Activated CD4-positive, alpha-beta T cell treated with anti-CD3 and anti-CD28 coated beads for 4 hours (primary cell): ENCODE results near the gene TTC28.
"Not testable (repeated sequence)": the region's sequence is repeated elsewhere in the genome, so short reads cannot be mapped to it uniquely, and the experiment has no call there.

ENCODE experiments used
- DNase-seq, 2 donors: peaks; one replicate each; pipeline ENCODE4 v3.0.0-alpha.2; 2020

Gene TTC28

DNA sequence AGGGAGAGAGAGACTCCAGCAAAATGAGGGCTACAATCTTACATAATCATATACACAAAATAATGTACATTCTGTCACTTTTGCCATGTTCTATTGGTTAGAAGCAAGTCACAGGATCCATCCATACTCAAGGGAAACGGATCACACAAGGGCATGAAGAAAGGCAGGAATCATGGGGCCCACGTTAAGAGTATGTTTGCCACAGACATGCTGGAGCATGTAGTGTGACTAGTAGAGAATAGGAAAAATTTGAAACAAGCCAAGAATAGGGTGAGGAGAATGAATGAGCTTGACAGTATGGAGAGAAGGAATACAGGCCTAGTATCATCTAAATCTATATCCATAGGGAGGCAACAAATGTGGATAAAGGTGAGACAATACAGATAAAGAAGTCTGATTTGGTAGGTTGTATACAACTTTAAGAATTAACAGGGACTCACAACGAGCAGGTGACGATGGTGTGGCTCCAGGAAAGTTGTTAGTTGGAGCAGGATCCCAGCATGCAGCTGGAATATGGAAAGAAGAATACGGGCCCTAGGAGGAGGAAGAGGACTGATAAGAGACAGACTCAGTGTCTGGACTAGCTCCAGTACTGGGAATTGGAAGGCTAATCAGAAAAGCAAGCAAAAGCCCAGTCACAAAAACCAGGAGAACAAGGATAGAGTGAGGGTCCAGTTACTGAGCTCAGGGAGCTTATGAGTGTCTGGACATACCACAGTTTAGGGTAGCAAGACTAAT is 458.8 kb downstream of the TTC28 start:
- no peak for DNase-seq

DNA sequence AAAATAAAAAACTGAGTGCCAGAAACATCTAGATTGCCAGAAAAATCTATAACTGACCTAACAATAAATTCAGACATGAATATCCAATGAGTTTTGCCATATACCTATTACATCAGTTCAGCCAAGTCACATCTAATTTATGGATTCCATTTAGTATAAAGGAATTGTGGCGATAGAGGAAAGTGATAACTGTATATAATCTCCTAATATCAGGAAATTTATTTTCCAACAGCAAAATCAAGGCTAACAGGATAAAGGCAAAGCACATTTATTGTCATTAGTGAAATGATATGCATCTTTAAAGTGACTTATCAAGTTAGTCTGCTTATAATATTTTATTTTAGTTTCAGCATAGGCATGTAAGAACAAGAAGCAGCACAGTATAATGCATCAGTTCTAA is 462.4 kb downstream of the TTC28 start:
- no peak for DNase-seq

GRCh38 chr22:28214750-28215149 is 464.9 kb downstream of the TTC28 start:
- DNase-seq = not testable (repeated sequence)

- not testable (repeated sequence) for DNase-seq
These were observed 470.2 kb downstream of the TTC28 start for GRCh38 chr22:28209457-28209856.

- no peak for DNase-seq
These were observed 470.9 kb downstream of the TTC28 start for GRCh38 chr22:28208787-28209186.

DNA sequence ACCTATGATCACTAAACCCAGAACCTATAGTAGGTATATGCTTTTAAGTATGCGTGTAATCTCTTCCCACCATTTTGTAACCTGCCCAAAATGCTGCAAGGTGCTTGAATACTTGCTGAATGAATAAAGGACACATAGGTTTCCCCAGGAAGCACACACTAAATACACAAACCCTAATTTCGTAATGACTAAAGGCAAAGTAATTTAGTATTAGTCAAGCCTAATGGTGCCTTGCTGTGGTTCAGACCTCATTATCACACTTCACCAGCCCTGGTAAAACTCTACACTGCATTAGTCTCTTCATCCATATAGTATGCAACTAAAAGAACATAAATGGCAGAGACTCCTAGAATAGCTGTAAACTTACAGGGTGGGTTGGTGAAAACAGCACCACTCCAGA is 471.6 kb downstream of the TTC28 start:
- no peak for DNase-seq

DNA sequence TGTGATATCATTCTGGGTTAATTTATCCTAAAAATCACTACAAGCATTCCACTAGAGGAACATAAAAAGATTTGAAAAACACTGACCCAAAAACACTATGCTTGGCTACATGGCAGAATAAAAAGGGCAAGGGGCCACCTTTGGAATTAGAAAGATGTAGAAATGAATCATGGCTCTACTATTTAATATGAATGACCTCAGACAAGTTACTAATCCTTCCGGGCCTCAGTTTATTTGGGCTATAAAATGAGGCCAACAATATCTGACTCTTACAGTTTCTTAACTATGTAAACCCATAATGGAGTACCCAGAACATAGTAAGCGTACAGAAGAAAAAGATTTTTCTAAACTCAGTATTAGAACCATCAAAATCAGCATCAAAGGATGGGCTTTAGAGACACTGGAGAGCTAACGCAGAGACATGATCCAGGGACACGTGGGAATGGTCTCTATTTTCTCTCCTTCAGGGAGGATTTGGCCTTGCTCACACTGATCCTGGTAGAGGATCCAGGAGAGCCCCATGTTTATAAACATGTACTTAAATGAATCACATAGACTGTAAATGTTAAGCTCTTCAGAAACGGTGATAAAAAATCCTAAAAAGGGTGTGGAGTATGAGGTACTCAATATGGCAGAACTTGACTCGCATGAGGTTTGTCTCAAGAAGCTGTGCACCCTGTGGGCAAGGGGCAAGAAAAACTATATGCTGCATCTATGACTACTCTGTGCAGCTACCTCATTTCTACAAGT is 472.2 kb downstream of the TTC28 start:
- no peak for DNase-seq

DNA sequence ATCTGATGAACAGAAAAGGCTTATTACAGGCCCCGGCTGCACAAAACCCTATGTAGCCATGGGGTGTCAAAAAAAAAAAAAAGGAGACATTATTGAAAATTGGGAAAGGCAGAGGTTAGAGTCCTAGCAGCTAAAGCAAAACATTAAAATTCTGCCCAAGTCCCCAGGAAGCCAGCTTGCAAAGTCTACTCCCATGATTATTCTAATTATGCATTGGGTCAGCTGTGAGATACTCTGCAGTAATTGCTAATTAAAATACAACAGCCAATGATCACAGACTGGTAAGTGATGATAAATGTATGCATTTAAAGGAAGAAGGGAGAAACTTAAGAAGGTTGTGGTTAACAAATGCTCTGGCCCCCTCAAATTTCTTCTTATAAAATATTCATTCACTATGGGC is 473.7 kb downstream of the TTC28 start:
- no peak for DNase-seq

GRCh38 chr22:28204382-28204781 is 475.3 kb downstream of the TTC28 start:
- DNase-seq = no peak

GRCh38 chr22:28203286-28203685 is 476.4 kb downstream of the TTC28 start:
- DNase-seq = no peak

- no peak for DNase-seq
These were observed 480.9 kb downstream of the TTC28 start for GRCh38 chr22:28198692-28199091.

DNA sequence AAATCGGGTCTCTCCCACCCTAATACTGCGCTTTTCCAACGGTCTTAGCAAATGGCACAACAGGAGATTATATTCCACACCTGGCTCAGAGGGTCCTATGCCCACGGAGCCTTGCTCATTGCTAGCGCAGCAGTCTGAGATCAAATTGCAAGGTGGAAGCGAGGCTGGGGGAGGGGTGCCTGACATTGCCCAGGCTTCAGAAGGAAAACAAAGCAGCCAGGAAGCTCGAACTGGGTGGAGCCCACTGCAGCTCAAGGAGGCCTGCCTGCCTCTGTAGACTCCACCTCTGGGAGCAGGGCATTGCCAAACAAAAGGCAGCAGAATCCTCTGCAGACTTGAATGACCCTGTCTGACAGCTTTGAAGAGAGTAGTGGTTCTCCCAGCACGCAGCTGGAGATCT is 488.1 kb downstream of the TTC28 start:
- not testable (repeated sequence) for DNase-seq

- no peak for DNase-seq
These were observed 491.3 kb downstream of the TTC28 start for GRCh38 chr22:28188178-28188879.

DNA sequence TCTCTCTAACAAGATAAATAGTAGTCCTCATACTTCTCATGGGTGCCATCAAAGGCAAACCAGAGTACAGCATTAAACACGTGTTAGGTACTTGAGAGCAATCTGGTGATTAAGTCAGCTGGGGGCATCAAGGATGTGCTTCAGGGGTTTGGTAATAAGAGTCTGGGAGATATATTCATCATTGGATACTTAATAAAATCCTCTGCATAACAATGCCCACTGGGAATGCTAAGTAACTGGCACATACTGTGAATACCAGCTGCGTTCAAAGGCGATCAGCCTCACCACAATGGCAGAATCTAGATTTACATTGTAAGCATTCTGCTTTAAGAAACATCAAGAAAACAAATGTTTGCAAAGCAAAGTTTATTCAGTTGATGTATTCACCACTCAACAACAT is 492.0 kb downstream of the TTC28 start:
- DNase-seq = no peak

- no peak for DNase-seq
These were observed 493.0 kb downstream of the TTC28 start for GRCh38 chr22:28186641-28187040.

DNA sequence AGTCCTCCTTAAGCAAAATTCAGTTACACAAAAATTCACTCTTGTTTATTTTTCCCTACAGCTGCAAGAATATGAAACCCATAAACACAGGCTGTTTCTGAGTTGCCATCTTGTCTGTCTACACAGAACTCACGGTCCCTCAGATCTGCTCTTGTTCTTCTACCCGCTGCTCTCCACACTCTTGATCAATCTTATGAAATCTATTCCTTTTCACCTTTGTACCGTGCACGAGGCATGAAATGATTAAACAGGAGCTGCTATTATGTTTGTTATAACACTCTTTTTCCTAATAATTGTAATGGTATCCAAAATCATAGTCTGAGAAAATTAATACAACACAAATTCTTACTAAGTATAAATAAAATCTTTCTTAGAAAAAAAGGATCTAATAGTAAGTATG is 494.5 kb downstream of the TTC28 start:
- DNase-seq = no peak

DNA sequence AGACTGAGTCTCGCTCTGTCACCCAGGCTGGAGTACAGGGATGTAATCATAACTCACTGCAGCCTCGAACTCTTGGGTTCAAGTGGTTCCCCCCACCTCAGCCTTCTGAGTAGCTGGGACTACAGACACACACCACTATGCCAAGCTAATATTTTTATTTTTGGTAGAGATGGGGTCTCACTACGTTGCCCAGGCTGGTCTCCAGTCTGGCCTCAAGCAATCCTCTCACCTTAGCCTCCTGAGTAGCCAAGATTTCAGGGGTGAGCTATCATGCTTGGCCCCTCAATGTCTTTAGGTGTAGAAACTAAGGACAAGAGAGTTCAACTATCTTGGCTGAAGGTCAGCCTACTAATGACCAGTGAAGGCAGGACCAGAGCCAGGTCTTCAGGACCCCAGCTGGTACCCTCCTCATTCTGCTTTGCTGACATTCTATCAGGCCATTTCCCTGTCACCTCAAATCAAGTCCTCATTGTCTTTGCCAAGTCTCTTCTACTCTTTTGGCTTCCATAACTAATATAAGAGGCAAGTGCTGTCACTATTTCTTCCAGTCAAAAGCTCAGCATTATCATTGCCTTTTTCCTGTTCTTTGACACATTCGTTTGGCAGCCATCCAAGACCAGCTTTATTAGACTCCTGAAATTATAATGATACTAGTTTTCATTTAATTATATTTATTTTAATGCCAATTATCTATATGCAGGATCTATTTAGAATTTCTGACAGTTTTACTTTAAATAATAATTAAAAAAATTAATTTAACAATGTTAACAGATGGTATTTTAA is 496.4 kb downstream of the TTC28 start:
- DNase-seq = no peak

GRCh38 chr22:28180804-28181731 is 498.6 kb downstream of the TTC28 start:
- no peak for DNase-seq

DNA sequence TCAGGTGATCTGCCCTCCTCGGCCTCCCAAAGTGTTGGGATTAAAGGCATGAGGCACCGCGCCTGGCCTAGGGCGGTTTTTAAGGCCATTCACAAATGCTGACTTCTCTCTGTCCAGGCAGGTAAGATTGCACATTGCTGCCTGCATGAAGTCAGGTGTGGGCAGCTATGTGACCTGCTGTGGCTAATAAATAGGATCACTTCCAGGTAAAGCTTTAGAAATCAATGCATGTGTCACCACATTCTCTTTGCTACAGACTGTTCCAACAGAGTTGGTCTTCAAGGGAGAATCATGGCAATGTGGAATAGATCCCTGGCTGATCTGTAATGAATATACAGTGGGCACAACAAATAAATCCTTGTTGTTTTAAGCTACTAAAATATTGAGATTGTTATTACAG is 500.2 kb downstream of the TTC28 start:
- no peak for DNase-seq

DNA sequence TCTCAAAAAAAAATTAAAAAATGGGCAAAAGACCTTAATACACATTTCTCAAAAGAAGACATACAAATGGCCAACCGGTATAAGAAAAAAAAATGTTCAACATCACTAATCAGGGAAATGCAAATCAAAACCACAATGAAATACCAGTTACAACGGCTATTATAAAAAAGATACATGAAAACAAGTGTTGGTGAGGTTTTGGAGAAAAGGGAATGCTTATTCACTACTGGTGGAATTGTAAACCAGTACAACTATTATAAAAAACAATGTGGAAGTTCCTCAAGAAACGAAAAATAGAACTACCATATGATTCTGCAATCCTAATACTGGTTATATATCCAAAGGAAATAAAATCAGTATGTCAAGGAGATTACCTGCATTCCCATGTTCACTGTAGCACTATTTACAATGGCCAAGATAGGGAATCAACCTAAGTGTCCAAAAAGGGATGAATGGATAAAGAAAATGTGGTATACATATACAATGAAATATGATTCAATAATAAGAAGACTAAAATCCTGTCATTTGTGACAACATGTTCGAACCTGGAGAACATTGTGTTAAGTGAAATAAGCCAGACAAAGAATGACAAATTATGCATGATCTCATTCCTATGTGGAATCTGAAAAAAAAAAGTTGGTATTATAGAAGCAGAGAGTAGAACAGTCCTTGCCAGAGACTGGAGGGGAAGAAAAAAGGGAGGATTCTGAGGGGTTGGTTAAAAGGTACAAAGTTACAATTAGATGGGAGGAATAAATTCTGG is 503.7 kb downstream of the TTC28 start:
- DNase-seq = no peak

DNA sequence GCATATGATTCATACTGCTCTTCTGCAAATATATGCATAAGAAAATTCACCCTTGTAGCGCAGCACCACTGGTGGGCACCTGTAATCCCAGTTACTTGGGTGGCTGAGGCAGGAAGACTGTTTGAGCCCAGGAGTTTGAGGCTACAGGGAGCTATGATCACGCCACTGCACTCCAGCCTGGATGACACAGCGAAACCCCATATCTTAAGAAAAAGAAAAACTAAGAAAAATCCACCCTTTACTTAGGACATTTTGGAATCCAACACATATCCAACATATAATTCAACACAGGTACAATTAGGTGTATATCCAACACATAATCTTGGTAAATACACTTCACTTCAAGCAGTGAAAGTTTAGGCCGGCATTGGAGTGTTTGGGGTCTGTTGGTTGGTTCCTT is 505.1 kb downstream of the TTC28 start:
- DNase-seq = no peak
